WI38 (cell line): Measurements from ENCODE around the gene GTF2A2.
"Not testable (repeated sequence)": the region's sequence is repeated elsewhere in the genome, so short reads cannot be mapped to it uniquely, and the experiment has no call there.

Source experiments
- H3K4me3 ChIP-seq: 2 replicates; pipeline ENCODE4 v1.5.1; 2011; ENCODE audit warnings: low read depth, mild to moderate bottlenecking, control low read depth, low read length
- CTCF ChIP-seq: IDR thresholded peaks from 2 replicates; pipeline ENCODE4 v1.5.1; 2012; ENCODE audit warnings: low read depth, mild to moderate bottlenecking, control low read depth, low read length

Gene GTF2A2

GRCh38 chr15:59656897-59657634, at the start of gene GTF2A2:
Gene GTF2A2, minus strand, starts transcription at chr15:59657515. Its CDS starts 5,238 bp downstream, at chr15:59652277.
- H3K4me3 ChIP-seq: peak within 1 kb of the TSS; percentile 97

GRCh38 chr15:59703979-59704796, 46.9 kb upstream of the GTF2A2 start:
- no peak overlapping the region for H3K4me3 ChIP-seq
- no peak for TF ChIP-seq CTCF

More at GRCh38 chr15:59656897-59657634, at the start of gene GTF2A2:
- TF ChIP-seq CTCF: no peak

GRCh38 chr15:59702351-59702750, 45.0 kb upstream of the GTF2A2 start:
- TF ChIP-seq CTCF: no peak
- no peak overlapping the region for H3K4me3 ChIP-seq

- no peak for TF ChIP-seq CTCF
- no peak overlapping the region for H3K4me3 ChIP-seq
Measured at GRCh38 chr15:59701880-59702279, 44.6 kb upstream of the GTF2A2 start.

GRCh38 chr15:59699810-59700431, 42.6 kb upstream of the GTF2A2 start:
- no peak overlapping the region for H3K4me3 ChIP-seq
- TF ChIP-seq CTCF: no peak

GRCh38 chr15:59698065-59698464, 40.8 kb upstream of the GTF2A2 start:
- H3K4me3 ChIP-seq: not testable (repeated sequence)

GRCh38 chr15:59696332-59696731, 39.0 kb upstream of the GTF2A2 start:
- TF ChIP-seq CTCF: no peak
- H3K4me3 ChIP-seq: no peak overlapping the region
